CD4-positive, alpha-beta T cell (primary cell): Measurements from ENCODE around the gene ZMYM3. TPM values are rescaled to one million over a fixed set of nuclear protein-coding genes. Genes with fewer than 3 reads are reported as not detected.
"Not testable (repeated sequence)": the region's sequence is repeated elsewhere in the genome, so short reads cannot be mapped to it uniquely, and the experiment has no call there.

Experiments used
- ATAC-seq: fragments of 200-7000 bp; cut with Tn5 transposase; one replicate; pipeline ENCODE4 v1.10.0; 2022; ENCODE audit warnings: mild to moderate bottlenecking; ENCODE audit not compliant: poor library complexity
- CTCF ChIA-PET: fragments of 350-600 bp; sonication (Branson Sonifier 250); formaldehyde crosslinking; loops from one replicate; lab custom pipeline; 2021; ENCODE audit warnings: antibody characterized with exemption, inconsistent platforms; lab: Charles Lee
- POLR2A ChIA-PET: fragments of 350-600 bp; sonication (Branson Sonifier 250); formaldehyde crosslinking; loops from one replicate; lab custom pipeline; 2021; ENCODE audit warnings: antibody characterized with exemption, inconsistent platforms; lab: Charles Lee
- DNase-seq, 14 experiments: peaks; one replicate each; pipeline ENCODE4 v3.0.0-alpha.2; 2013 to 2020; ENCODE audit warnings: mixed read lengths in 2 of 14
- H3K27ac ChIP-seq, 2 donors: one replicate each; pipeline versions ENCODE4 v1.5.1 to v1.7.0; 2013; ENCODE audit warnings: low read length in 2 of 2, low read depth in 1 of 2, mild to moderate bottlenecking in 1 of 2
- H3K27me3 ChIP-seq, 2 experiments: 1 replicate in 1 of 2; 2 replicates in 1 of 2; pipeline versions ENCODE4 v1.6.1 to v1.7.0; 2013; ENCODE audit warnings: low read length in 2 of 2, control low read depth in 1 of 2, mild to moderate bottlenecking in 1 of 2, moderate library complexity in 1 of 2; ENCODE audit not compliant: insufficient read depth in 2 of 2, control insufficient read depth in 1 of 2
- H3K36me3 ChIP-seq: one replicate; pipeline ENCODE4 v1.6.1; 2013; ENCODE audit warnings: low read length, control low read depth; ENCODE audit not compliant: insufficient read depth
- H3K4me1 ChIP-seq: one replicate; pipeline ENCODE4 v1.6.1; 2013; ENCODE audit warnings: low read length, control low read depth; ENCODE audit not compliant: insufficient read depth
- H3K4me3 ChIP-seq: one replicate; pipeline ENCODE4 v1.5.1; 2013; ENCODE audit warnings: mild to moderate bottlenecking, low read length, moderate library complexity
- H3K9me3 ChIP-seq, 2 experiments: 1 replicate in 1 of 2; 2 replicates in 1 of 2; pipeline versions ENCODE4 v1.6.1 to v1.7.0; 2013; ENCODE audit warnings: low read length in 2 of 2, mild to moderate bottlenecking in 2 of 2, control low read depth in 1 of 2, moderate library complexity in 1 of 2; ENCODE audit not compliant: control insufficient read depth in 1 of 2, insufficient read depth in 1 of 2
- H3K27ac Mint-ChIP-seq: one replicate; pipeline ENCODE4 v1.8.0; 2020; ENCODE audit warnings: mixed read lengths
- H3K27me3 Mint-ChIP-seq: one replicate; pipeline ENCODE4 v1.8.0; 2021; ENCODE audit warnings: mixed read lengths
- H3K36me3 Mint-ChIP-seq: one replicate; pipeline ENCODE4 v1.8.0; 2021; ENCODE audit warnings: low read depth, mixed read lengths
- H3K4me1 Mint-ChIP-seq: one replicate; pipeline ENCODE4 v1.8.0; 2021; ENCODE audit warnings: low read depth, mixed read lengths
- H3K4me3 Mint-ChIP-seq: one replicate; pipeline ENCODE4 v1.8.0; 2020; ENCODE audit warnings: mild to moderate bottlenecking, mixed read lengths
- H3K9me3 Mint-ChIP-seq: one replicate; pipeline ENCODE4 v1.8.0; 2020; ENCODE audit warnings: mixed read lengths
- intact Hi-C, 2 experiments: fragments of 100-400 bp; cut with DNase I in 1 of 2; cut with micrococcal nuclease in 1 of 2; formaldehyde crosslinking; loops; one replicate each; pipeline versions ENCODE4 v1.15.1 to v1.9.0; 2023 to 2025; cut with DNase I, micrococcal nuclease
- total RNA-seq, 174 experiments: library from RNA in 2 of 174; stranded (reverse) in 2 of 174; gene quantifications; one replicate each; pipeline ENCODE4 v1.2.3 and lab custom pipeline; 2021 to 2026
- TF ChIP-seq, protein P1 (sequence below): fragments of 200-600 bp; IDR thresholded peaks from one replicate; pipeline ENCODE4 v1.8.0; 2022; ENCODE audit warnings: antibody characterized with exemption, mild to moderate bottlenecking

The ZMYM3 gene
- total RNA-seq, 2 experiments from 2014 or later, result 16.7 to 17.6 TPM

GRCh38 chrX:71272313-71272712 lies 18.4 kb upstream of the ZMYM3 start:
- H3K36me3 Mint-ChIP-seq, H3K36me3 ChIP-seq, H3K4me3 Mint-ChIP-seq, H3K27ac ChIP-seq, H3K4me1 Mint-ChIP-seq, ATAC-seq, POLR2A ChIA-PET, H3K9me3 ChIP-seq, H3K27ac Mint-ChIP-seq, intact Hi-C loops, H3K27me3 Mint-ChIP-seq, H3K4me1 ChIP-seq, H3K4me3 ChIP-seq, H3K9me3 Mint-ChIP-seq, H3K27me3 ChIP-seq, CTCF ChIA-PET, DNase-seq: not testable (repeated sequence)

GRCh38 chrX:71269801-71270395 lies 16.0 kb upstream of the ZMYM3 start:
- TF ChIP-seq, protein P1, sequence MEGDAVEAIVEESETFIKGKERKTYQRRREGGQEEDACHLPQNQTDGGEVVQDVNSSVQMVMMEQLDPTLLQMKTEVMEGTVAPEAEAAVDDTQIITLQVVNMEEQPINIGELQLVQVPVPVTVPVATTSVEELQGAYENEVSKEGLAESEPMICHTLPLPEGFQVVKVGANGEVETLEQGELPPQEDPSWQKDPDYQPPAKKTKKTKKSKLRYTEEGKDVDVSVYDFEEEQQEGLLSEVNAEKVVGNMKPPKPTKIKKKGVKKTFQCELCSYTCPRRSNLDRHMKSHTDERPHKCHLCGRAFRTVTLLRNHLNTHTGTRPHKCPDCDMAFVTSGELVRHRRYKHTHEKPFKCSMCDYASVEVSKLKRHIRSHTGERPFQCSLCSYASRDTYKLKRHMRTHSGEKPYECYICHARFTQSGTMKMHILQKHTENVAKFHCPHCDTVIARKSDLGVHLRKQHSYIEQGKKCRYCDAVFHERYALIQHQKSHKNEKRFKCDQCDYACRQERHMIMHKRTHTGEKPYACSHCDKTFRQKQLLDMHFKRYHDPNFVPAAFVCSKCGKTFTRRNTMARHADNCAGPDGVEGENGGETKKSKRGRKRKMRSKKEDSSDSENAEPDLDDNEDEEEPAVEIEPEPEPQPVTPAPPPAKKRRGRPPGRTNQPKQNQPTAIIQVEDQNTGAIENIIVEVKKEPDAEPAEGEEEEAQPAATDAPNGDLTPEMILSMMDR, result no peak
- no peaks in the 10 kb centered on the region for H3K9me3 ChIP-seq
- no peak overlapping the region for H3K27ac ChIP-seq
- DNase-seq (no peak), ATAC-seq (no peak)
- no peaks in the 10 kb centered on the region for H3K27me3 ChIP-seq
- no peaks in the 10 kb centered on the region for H3K36me3 ChIP-seq
- H3K4me3 ChIP-seq, result no peak overlapping the region
- Mint-ChIP-seq H3K4me3 (no peak overlapping the region), H3K4me1 (no peaks in the 10 kb centered on the region), H3K9me3 (no peaks in the 10 kb centered on the region), H3K36me3 (no peaks in the 10 kb centered on the region), H3K27ac (no peak overlapping the region), H3K27me3 (no peaks in the 10 kb centered on the region)
- POLR2A ChIA-PET, result no interaction called here
- intact Hi-C loops, result no loop called here
- CTCF ChIA-PET, result no interaction called here
- H3K4me1 ChIP-seq, result no peaks in the 10 kb centered on the region

DNA sequence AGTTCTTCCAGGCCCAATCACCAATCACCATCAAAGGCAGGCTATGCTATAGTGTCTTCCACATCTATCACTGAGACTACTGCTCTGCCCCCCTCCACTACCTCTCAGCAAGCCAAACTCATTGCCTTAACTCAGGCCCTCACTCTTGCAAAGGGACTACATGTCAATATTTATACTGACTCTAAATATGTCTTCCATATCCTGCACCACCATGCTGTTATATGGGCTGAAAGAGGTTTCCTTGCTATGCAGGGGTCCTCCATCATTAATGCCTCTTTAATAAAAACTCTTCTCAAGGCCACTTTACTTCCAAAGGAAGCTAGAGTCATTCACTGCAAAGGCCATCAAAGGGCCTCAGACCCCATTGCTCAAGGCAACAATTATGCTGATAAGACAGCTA lies 14.7 kb upstream of the ZMYM3 start:
- H3K9me3 Mint-ChIP-seq, H3K9me3 ChIP-seq, H3K27me3 ChIP-seq, H3K4me1 ChIP-seq, H3K36me3 ChIP-seq, H3K4me3 ChIP-seq, H3K27ac Mint-ChIP-seq, H3K27ac ChIP-seq, POLR2A ChIA-PET, H3K4me3 Mint-ChIP-seq, ATAC-seq, H3K27me3 Mint-ChIP-seq, CTCF ChIA-PET, H3K36me3 Mint-ChIP-seq, intact Hi-C loops, DNase-seq, H3K4me1 Mint-ChIP-seq: not testable (repeated sequence)

- Histone ChIP-seq H3K36me3 (no peaks in the 10 kb centered on the region), H3K4me1 (peaks cover 24% of the 10 kb centered on the region), H3K4me3 (no peak overlapping the region), H3K27ac (no peak overlapping the region), H3K9me3 (no peaks in the 10 kb centered on the region), H3K27me3 (no peaks in the 10 kb centered on the region)
- H3K36me3 Mint-ChIP-seq, result peaks cover 5% of the 10 kb centered on the region
- no peaks in the 10 kb centered on the region for H3K9me3 Mint-ChIP-seq
- POLR2A ChIA-PET, result interaction anchor here (3.7 kb wide), 1 partner anchor 26 kb away, joined by 105 read pairs; the partner anchor contains the start of gene NONO
- DNase-seq (no peak), ATAC-seq (no peak)
- H3K27me3 Mint-ChIP-seq, result no peaks in the 10 kb centered on the region
- intact Hi-C loops, result loop anchor here (10.0 kb wide), 3 partner anchors 108 to 192 kb away; partner anchors contain the start of genes FOXO4 (in 2 of the 2), SNX12 (in 1 of the 2) and TAF1 (in 1 of the 2)
- TF ChIP-seq, protein P1, result no peak
- H3K4me1 Mint-ChIP-seq, result peaks cover 21% of the 10 kb centered on the region
- no peak overlapping the region for H3K4me3 Mint-ChIP-seq
- CTCF ChIA-PET, result no interaction called here
- H3K27ac Mint-ChIP-seq, result no peak overlapping the region
Measured at GRCh38 chrX:71256856-71257255, 2.9 kb upstream of the ZMYM3 start.
